Stimulated activated CD4-positive, alpha-beta T cell treated with anti-CD3 and anti-CD28 coated beads, Interleukin-4, amount 100 ng/mL, for 24 hours (primary cell): ENCODE measurements around the gene UGT8.

Source experiments
- DNase-seq: peaks from one replicate; pipeline ENCODE4 v3.0.0-alpha.2; 2020

UGT8 gene

DNA sequence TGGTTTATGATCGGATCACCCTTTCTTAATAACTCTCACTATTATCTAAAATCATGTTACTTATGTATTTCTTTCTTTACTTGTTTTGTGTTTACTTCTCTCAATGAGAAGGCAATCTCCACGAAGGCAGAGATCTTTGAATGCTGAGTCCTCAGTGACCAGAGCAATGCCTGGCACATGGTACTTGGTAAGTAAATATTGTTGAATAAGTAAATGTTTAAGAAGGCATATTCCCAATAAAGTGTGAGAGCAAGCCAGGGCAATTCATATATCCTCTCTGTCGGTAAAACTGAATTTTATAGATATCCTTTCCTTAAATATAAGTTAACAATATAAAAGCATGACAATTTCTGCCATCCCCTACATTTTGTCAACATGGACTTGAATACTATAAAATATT, 94.4 kb downstream of the UGT8 start:
- no peak for DNase-seq

GRCh38 chr4:114694770-114695169, 96.2 kb downstream of the UGT8 start:
- DNase-seq = no peak

GRCh38 chr4:114698231-114698630, 99.6 kb downstream of the UGT8 start:
- no peak for DNase-seq

- DNase-seq = no peak
Measured at GRCh38 chr4:114701491-114701890, 102.9 kb downstream of the UGT8 start.

DNA sequence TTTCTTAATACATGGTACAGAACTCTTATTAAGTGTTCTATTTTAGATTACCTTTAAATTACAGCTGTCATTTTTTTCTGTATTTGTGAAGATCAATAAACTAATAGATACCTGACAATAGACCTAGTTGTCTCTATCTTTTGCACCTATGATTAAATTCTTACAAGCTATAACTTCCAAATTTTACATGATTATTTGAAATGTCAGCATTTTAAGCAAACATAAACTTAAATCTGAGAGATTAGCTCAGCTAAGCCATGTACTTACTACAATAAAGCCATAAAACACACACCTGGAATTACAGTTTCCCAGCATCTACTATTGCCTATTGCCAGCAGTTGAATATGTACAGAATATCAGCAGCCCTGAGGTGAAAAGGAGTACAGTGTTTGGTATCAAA, 118.8 kb downstream of the UGT8 start:
- DNase-seq = no peak

DNA sequence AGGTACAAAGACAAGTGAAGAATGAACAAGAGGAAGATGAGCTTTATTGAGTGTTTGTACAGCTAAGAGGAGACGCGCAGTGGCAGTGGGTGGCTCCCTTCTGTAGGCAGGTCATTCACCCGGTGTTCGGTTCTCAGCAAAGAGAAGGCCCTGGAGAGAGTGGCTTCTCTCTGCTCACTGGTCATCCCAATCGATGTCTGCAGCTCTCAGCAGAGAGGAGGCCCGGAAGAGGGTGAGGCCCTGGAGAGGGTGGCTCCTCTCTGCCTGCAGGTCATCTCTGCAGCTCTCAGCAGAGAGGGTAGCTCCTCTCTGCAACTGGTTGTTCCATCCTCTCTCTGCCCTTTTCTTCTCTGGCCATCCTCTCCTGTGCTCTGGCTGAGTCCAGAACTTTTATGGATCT, 126.5 kb downstream of the UGT8 start:
- DNase-seq = no peak

GRCh38 chr4:114727461-114727860, 128.9 kb downstream of the UGT8 start:
- DNase-seq = no peak
